Panc1 (cell line): ENCODE results near the gene FBXL19. TPM values are rescaled to one million over a fixed set of nuclear protein-coding genes. Genes with fewer than 3 reads are reported as not detected.

Source experiments
- ATAC-seq: fragments of 200-7000 bp; cut with Tn5 transposase; 2 replicates; pipeline ENCODE4 v1.9.1; 2020; ENCODE audit warnings: mild to moderate bottlenecking, moderate library complexity
- BruUV-seq: library from RNA; stranded (reverse); fragments of 400-500 nt; replicated peaks from 2 replicates; lab custom pipeline; 2021; lab: Mats Ljungman, UMichigan
- CTCF ChIA-PET: fragments of 300-600 bp; sonication (Branson Sonifier 250); formaldehyde crosslinking; loops from one replicate; lab custom pipeline; 2022; ENCODE audit warnings: antibody characterized with exemption; lab: Charles Lee
- POLR2A ChIA-PET: fragments of 300-600 bp; sonication (Branson Sonifier 250); formaldehyde crosslinking; loops from one replicate; lab custom pipeline; 2022; ENCODE audit warnings: antibody characterized with exemption; lab: Charles Lee
- DNase-seq: peaks from one replicate; pipeline ENCODE4 v3.0.0-alpha.2; 2010; ENCODE audit warnings: low read depth, low spot score
- H3K27ac ChIP-seq: 2 replicates; pipeline ENCODE4 v1.5.1; 2011; ENCODE audit warnings: mild to moderate bottlenecking, low read length, inconsistent platforms
- H3K27me3 ChIP-seq: fragments of 200-500 bp; sonication (Bioruptor generic); 2 replicates; pipeline ENCODE4 v1.6.0; 2014; ENCODE audit warnings: low read length, inconsistent platforms; ENCODE audit not compliant: control insufficient read depth, insufficient read depth
- H3K36me3 ChIP-seq: fragments of 200-500 bp; sonication (Bioruptor generic); 2 replicates; pipeline ENCODE4 v1.5.1; 2014; ENCODE audit warnings: inconsistent platforms, mild to moderate bottlenecking, low read length, moderate library complexity; ENCODE audit not compliant: control insufficient read depth, insufficient read depth
- H3K4me1 ChIP-seq: 2 replicates; pipeline ENCODE4 v1.5.1; 2011; ENCODE audit warnings: inconsistent platforms, mild to moderate bottlenecking, low read length, moderate library complexity; ENCODE audit not compliant: control insufficient read depth, insufficient read depth
- H3K4me3 ChIP-seq, 2 experiments: 2 replicates each; pipeline ENCODE4 v1.5.1; 2011 to 2012; ENCODE audit warnings: low read depth in 2 of 2, low read length in 2 of 2, mild to moderate bottlenecking in 2 of 2, inconsistent platforms in 1 of 2, moderate library complexity in 1 of 2
- H3K9me3 ChIP-seq: fragments of 200-500 bp; sonication (Bioruptor generic); 2 replicates; pipeline ENCODE4 v1.5.1; 2014; ENCODE audit warnings: low read depth, mild to moderate bottlenecking, inconsistent platforms, low read length, moderate library complexity; ENCODE audit not compliant: control insufficient read depth, insufficient read depth
- POLR2AphosphoS5 ChIP-seq: IDR thresholded peaks from 2 replicates; pipeline ENCODE4 v1.6.1; 2012; ENCODE audit warnings: mild to moderate bottlenecking, low read depth, low read length, moderate library complexity
- SIN3A ChIP-seq: IDR thresholded peaks from 2 replicates; pipeline ENCODE4 v1.6.1; 2012; ENCODE audit warnings: low read depth, mild to moderate bottlenecking, low read length, moderate library complexity, borderline replicate concordance; ENCODE audit not compliant: insufficient read depth
- TCF7L2 ChIP-seq: IDR thresholded peaks from 2 replicates; pipeline ENCODE4 v1.6.1; 2011; ENCODE audit warnings: mild to moderate bottlenecking, low read depth, low read length, inconsistent platforms
- in situ Hi-C: cut with HindIII; loops from 2 replicates; pipeline ENCODE4 v1.10.0; 2016; ENCODE audit warnings: low sequenced_read_pairs, low pct_unique_long_range_greater_than_20kb
- intact Hi-C: fragments of 100-400 bp; cut with micrococcal nuclease; formaldehyde crosslinking; loops from one replicate; pipeline ENCODE4 v1.10.0; 2022; ENCODE audit not compliant: unreplicated experiment
- total RNA-seq: library from RNA; stranded (reverse); gene quantifications from one replicate; pipeline ENCODE4 v1.2.1, GENCODE V29; 2021; ENCODE audit not compliant: unreplicated experiment
- TF ChIP-seq, protein P1 (sequence below), 2 experiments: IDR thresholded peaks; 2 replicates each; pipeline ENCODE4 v1.6.1; 2011 to 2012; ENCODE audit warnings: low read depth in 2 of 2, control low read depth in 1 of 2, low read length in 1 of 2, mild to moderate bottlenecking in 1 of 2, moderate library complexity in 1 of 2; ENCODE audit not compliant: insufficient read depth in 1 of 2
- TF ChIP-seq, protein P2 (sequence below): fragments of 450-650 bp; IDR thresholded peaks from 2 replicates; pipeline ENCODE4 v1.5.1; 2017; ENCODE audit warnings: mild to moderate bottlenecking

FBXL19 gene
- total RNA-seq, 1 experiment from 2014 or later, result 52.3 TPM

DNA sequence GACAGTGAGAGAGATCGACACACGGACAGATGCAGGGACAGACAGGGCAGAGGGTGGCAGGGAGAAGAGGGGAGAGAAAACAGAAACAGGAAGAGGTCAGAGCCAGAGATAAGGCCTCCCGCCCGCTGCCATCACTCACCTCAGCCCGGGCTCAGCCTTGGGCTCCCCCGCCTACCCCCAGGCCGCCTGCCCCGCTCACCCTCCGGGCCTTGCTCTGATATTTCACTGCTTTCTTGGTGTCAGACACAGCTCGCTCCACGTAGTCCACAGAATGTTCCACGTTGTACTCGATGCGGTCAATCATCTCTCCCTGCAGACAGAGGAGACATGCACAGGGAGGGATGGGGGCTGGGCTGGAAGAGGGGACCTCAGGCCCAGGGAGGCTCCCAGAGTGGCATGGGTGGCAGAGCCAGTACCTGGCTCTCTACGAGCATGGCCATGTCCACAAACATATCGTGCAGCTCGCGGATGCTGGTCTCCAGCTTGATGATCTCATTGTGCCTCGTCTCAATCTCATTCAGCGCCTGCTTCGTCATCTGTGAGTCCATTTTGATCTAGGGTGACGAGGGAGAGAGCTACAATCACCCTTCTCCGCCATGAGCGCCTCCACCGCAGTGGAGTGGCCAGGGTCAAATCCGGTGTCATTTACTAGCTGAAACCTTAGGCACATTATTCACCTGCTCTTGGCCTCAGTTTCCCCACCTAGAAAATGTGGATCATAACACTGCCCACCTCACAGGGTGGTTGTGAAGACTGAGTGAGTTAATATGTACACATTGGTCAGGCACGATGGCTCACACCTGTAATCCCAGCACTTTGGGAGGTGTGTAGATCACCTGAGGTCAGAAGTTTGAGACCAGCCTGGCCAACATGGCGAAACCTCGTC, 69.8 kb downstream of the FBXL19 start:
- peaks cover 19% of the 10 kb centered on the region for H3K4me1 ChIP-seq
- peak overlapping the region; percentile 18; the same call in 1 of the 2 replicates for H3K27ac ChIP-seq
- no peak for ATAC-seq
- CTCF ChIA-PET, result interaction anchor here (0.8 kb wide), 1 partner anchor 149 kb away, joined by 3 read pairs; no protein-coding TSS in a partner anchor
- in situ Hi-C loops, result no loop called here
- no peaks in the 10 kb centered on the region for H3K36me3 ChIP-seq
- TF ChIP-seq POLR2AphosphoS5 (no peak), TCF7L2 (no peak), SIN3A (no peak)
- TF ChIP-seq, protein P1, sequence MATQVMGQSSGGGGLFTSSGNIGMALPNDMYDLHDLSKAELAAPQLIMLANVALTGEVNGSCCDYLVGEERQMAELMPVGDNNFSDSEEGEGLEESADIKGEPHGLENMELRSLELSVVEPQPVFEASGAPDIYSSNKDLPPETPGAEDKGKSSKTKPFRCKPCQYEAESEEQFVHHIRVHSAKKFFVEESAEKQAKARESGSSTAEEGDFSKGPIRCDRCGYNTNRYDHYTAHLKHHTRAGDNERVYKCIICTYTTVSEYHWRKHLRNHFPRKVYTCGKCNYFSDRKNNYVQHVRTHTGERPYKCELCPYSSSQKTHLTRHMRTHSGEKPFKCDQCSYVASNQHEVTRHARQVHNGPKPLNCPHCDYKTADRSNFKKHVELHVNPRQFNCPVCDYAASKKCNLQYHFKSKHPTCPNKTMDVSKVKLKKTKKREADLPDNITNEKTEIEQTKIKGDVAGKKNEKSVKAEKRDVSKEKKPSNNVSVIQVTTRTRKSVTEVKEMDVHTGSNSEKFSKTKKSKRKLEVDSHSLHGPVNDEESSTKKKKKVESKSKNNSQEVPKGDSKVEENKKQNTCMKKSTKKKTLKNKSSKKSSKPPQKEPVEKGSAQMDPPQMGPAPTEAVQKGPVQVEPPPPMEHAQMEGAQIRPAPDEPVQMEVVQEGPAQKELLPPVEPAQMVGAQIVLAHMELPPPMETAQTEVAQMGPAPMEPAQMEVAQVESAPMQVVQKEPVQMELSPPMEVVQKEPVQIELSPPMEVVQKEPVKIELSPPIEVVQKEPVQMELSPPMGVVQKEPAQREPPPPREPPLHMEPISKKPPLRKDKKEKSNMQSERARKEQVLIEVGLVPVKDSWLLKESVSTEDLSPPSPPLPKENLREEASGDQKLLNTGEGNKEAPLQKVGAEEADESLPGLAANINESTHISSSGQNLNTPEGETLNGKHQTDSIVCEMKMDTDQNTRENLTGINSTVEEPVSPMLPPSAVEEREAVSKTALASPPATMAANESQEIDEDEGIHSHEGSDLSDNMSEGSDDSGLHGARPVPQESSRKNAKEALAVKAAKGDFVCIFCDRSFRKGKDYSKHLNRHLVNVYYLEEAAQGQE (IDR thresholded peaks at IDR 0.05; ENCODE audit: insufficient read depth in 1 of 2, low read depth in 2 of 2, low read length in 1 of 2), result no peak
- TF ChIP-seq, protein P2, sequence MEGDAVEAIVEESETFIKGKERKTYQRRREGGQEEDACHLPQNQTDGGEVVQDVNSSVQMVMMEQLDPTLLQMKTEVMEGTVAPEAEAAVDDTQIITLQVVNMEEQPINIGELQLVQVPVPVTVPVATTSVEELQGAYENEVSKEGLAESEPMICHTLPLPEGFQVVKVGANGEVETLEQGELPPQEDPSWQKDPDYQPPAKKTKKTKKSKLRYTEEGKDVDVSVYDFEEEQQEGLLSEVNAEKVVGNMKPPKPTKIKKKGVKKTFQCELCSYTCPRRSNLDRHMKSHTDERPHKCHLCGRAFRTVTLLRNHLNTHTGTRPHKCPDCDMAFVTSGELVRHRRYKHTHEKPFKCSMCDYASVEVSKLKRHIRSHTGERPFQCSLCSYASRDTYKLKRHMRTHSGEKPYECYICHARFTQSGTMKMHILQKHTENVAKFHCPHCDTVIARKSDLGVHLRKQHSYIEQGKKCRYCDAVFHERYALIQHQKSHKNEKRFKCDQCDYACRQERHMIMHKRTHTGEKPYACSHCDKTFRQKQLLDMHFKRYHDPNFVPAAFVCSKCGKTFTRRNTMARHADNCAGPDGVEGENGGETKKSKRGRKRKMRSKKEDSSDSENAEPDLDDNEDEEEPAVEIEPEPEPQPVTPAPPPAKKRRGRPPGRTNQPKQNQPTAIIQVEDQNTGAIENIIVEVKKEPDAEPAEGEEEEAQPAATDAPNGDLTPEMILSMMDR, result no peak
- POLR2A ChIA-PET, result interaction anchor here (0.5 kb wide), 1 partner anchor 124 kb away, joined by 5 read pairs; the partner anchor contains the start of gene KAT8
- no TSS peak for BruUV-seq
- no peak overlapping the region for H3K4me3 ChIP-seq
- intact Hi-C loops, result loop anchor here (10.0 kb wide), 1 partner anchor 452 kb away; the partner anchor contains the start of gene ZNF843
- DNase-seq, result no peak
- H3K9me3 ChIP-seq, result no peaks in the 10 kb centered on the region
- no peaks in the 10 kb centered on the region for H3K27me3 ChIP-seq

DNA sequence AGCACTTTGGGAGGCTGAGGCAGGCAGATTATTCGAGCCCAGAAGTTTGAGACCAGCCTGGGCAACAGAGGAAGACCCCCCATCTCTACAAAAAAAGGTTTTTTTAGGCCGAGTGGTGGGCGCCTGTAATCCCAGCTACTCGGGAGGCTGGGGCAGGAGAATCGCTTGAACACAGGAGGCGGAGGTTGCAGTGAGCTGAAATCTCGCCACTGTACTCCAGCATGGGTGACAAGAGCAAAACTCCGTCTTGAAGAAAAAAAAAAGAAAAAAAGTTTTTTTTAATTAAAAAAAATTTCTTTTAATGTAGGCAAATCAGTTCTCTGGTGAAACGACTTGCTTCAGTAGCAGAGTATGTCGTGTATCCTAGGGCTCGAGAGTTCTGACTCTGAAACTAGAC, 72.6 kb downstream of the FBXL19 start:
- Histone ChIP-seq H3K4me3 (peak overlapping the region; percentile 54 to 79), H3K4me1 (peaks cover 33% of the 10 kb centered on the region), H3K27me3 (no peaks in the 10 kb centered on the region), H3K36me3 (no peaks in the 10 kb centered on the region), H3K27ac (peak overlapping the region; percentile 95), H3K9me3 (no peaks in the 10 kb centered on the region)
- no peak for TF ChIP-seq SIN3A
- TF ChIP-seq, protein P1 (IDR thresholded peaks at IDR 0.05; ENCODE audit: insufficient read depth in 1 of 2, low read depth in 2 of 2, low read length in 1 of 2), result no peak
- TF ChIP-seq TCF7L2, result no peak
- TF ChIP-seq POLR2AphosphoS5, result no peak
- TF ChIP-seq, protein P2, result no peak
- no peak for DNase-seq
- ChIA-PET CTCF (interaction anchor here (1.1 to 1.7 kb wide), 2 partner anchors 11 to 143 kb away, joined by 4 read pairs; partner anchors contain the start of gene HSD3B7), POLR2A (interaction anchor here (0.6 kb wide), 1 partner anchor 47 kb away, joined by 9 read pairs; the partner anchor contains the start of gene ORAI3)
- no TSS peak for BruUV-seq
- no peak for ATAC-seq
- intact Hi-C loops (loop anchor here (10.0 kb wide), 1 partner anchor 449 kb away; the partner anchor contains the start of gene ZNF843), in situ Hi-C loops (no loop called here)
